HG03025 (cell line): Measurements from ENCODE around the gene BNIP5.

Experiments used
- ATAC-seq: cut with Tn5 transposase; IDR thresholded peaks from one replicate; pipeline ENCODE4 v1.9.1; 2021; ENCODE audit warnings: mild to moderate bottlenecking, moderate library complexity; ENCODE audit not compliant: unreplicated experiment, low FRiP score

The BNIP5 gene

GRCh38 chr6:36272234-36272633, 64.5 kb downstream of the BNIP5 start:
- ATAC-seq, result no peak

DNA sequence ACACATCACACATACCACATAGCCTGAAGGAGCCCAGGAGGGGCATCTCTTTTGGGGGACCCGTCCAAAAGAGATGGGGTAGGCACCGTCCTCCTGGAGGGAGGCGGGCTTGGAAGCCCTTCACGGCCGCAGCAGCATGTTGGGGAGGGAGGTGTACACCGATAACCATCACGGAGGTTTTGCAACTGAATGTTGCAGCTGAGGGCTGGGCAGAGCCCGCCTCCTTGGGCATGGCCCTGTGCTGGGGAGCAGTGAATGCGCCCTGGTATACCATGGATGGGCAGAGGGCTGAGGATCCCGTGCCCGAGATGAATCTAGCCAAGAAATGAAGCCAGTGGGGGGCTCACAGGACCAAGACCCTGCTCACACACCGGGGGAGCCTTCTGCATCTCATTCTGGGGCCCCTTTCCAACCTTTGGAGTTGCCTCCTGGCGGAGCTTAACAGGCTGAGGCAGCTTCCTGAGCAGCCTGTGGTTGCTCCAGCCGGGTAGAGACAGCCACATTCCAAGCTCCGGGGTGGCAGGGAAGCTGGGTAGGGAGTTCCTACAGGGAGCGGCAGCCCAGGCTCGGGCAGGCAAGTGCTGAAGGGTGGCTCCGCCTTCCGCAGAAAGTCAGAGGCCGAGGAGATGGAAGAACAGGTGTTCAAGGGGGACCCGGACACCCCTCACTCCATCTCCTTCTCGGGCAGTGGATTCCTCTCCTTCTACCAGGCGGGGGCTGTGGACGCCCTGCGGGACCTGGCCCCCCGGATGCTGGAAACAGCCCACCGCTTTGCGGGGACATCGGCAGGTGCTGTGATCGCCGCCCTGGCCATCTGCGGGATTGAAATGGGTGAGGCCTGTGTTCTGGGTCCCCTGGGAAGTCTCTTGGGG, 66.6 kb downstream of the BNIP5 start, which contains the start of gene PNPLA1:
Gene PNPLA1, plus strand, starts transcription at position 227 of the 872 bp plus-strand sequence. Its CDS starts 400 bp downstream, at position 627.
- no peak for ATAC-seq

- no peak for ATAC-seq
These were observed 68.0 kb downstream of the BNIP5 start for GRCh38 chr6:36268478-36269275.

GRCh38 chr6:36267731-36268477, 68.8 kb downstream of the BNIP5 start:
- ATAC-seq, result no peak

- ATAC-seq, result no peak
These were observed 69.6 kb downstream of the BNIP5 start for GRCh38 chr6:36266913-36267644.
